Activated CD4-positive, alpha-beta T cell treated with anti-CD3 and anti-CD28 coated beads, Interleukin-2, amount 10 ng/mL, durations not matched to agents 24 days and 14 days (primary cell): ENCODE measurements around the gene COA8. TPM values are rescaled to one million over a fixed set of nuclear protein-coding genes. Genes with fewer than 3 reads are reported as not detected.

Source experiments
- DNase-seq: peaks from one replicate; pipeline ENCODE4 v3.0.0; 2022
- H3K27ac Mint-ChIP-seq: one replicate; pipeline ENCODE4 v1.8.0; 2022; ENCODE audit warnings: mild to moderate bottlenecking, mixed read lengths
- H3K27me3 Mint-ChIP-seq: one replicate; pipeline ENCODE4 v1.8.0; 2022; ENCODE audit warnings: mixed read lengths
- H3K36me3 Mint-ChIP-seq: one replicate; pipeline ENCODE4 v1.8.0; 2022; ENCODE audit warnings: low read depth, mild to moderate bottlenecking, mixed read lengths
- H3K4me1 Mint-ChIP-seq: one replicate; pipeline ENCODE4 v1.8.0; 2021; ENCODE audit warnings: mixed read lengths
- H3K4me3 Mint-ChIP-seq: one replicate; pipeline ENCODE4 v1.8.0; 2022; ENCODE audit warnings: mild to moderate bottlenecking, moderate library complexity, mixed read lengths
- H3K9me3 Mint-ChIP-seq: one replicate; pipeline ENCODE4 v1.8.0; 2021; ENCODE audit warnings: mixed read lengths
- intact Hi-C: fragments of 100-400 bp; cut with micrococcal nuclease; formaldehyde crosslinking; loops from one replicate; pipeline ENCODE4 v1.15.1; 2023
- total RNA-seq: library from RNA; stranded (reverse); gene quantifications from 2 replicates; pipeline ENCODE4 v1.2.3, GENCODE V29; 2022

COA8 gene
- total RNA-seq, 1 donor from 2014 or later = 41.2 TPM

- intact Hi-C loops = no loop called here
- Mint-ChIP-seq H3K4me1 (no peaks in the 10 kb centered on the region), H3K27me3 (no peaks in the 10 kb centered on the region), H3K9me3 (no peaks in the 10 kb centered on the region), H3K4me3 (no peak overlapping the region), H3K36me3 (no peaks in the 10 kb centered on the region), H3K27ac (no peak overlapping the region)
- no peak for DNase-seq
Observed at GRCh38 chr14:103537175-103537990, 25.4 kb upstream of the COA8 start.

- Mint-ChIP-seq H3K9me3 (no peaks in the 10 kb centered on the region), H3K27ac (no peak overlapping the region), H3K36me3 (no peaks in the 10 kb centered on the region), H3K27me3 (no peaks in the 10 kb centered on the region), H3K4me3 (no peak overlapping the region), H3K4me1 (no peaks in the 10 kb centered on the region)
- DNase-seq = no peak
- intact Hi-C loops = no loop called here
Observed at GRCh38 chr14:103538291-103539055, 24.3 kb upstream of the COA8 start.

- Mint-ChIP-seq H3K27ac (no peak overlapping the region), H3K9me3 (no peaks in the 10 kb centered on the region), H3K27me3 (no peaks in the 10 kb centered on the region), H3K4me1 (no peaks in the 10 kb centered on the region), H3K36me3 (no peaks in the 10 kb centered on the region), H3K4me3 (no peak overlapping the region)
- intact Hi-C loops = no loop called here
- no peak for DNase-seq
Observed at GRCh38 chr14:103539056-103539825, 23.5 kb upstream of the COA8 start.

- H3K27me3 Mint-ChIP-seq = no peaks in the 10 kb centered on the region
- H3K4me1 Mint-ChIP-seq = no peaks in the 10 kb centered on the region
- H3K4me3 Mint-ChIP-seq = no peak overlapping the region
- H3K36me3 Mint-ChIP-seq = no peaks in the 10 kb centered on the region
- intact Hi-C loops = no loop called here
- no peaks in the 10 kb centered on the region for H3K9me3 Mint-ChIP-seq
- DNase-seq = no peak
- no peak overlapping the region for H3K27ac Mint-ChIP-seq
Observed at GRCh38 chr14:103540821-103541708, 21.7 kb upstream of the COA8 start.

GRCh38 chr14:103541709-103542604 lies 20.8 kb upstream of the COA8 start:
- Mint-ChIP-seq H3K4me3 (no peak overlapping the region), H3K9me3 (no peaks in the 10 kb centered on the region), H3K4me1 (no peaks in the 10 kb centered on the region), H3K27ac (no peak overlapping the region), H3K27me3 (no peaks in the 10 kb centered on the region), H3K36me3 (no peaks in the 10 kb centered on the region)
- no peak for DNase-seq
- intact Hi-C loops = no loop called here

- no peak for DNase-seq
- Mint-ChIP-seq H3K4me1 (no peaks in the 10 kb centered on the region), H3K36me3 (no peaks in the 10 kb centered on the region), H3K4me3 (no peak overlapping the region), H3K27ac (no peak overlapping the region), H3K27me3 (no peaks in the 10 kb centered on the region), H3K9me3 (no peaks in the 10 kb centered on the region)
- intact Hi-C loops = no loop called here
Observed at GRCh38 chr14:103542605-103543088, 20.1 kb upstream of the COA8 start.

GRCh38 chr14:103543140-103543539 lies 19.6 kb upstream of the COA8 start:
- Mint-ChIP-seq H3K4me1 (no peaks in the 10 kb centered on the region), H3K36me3 (no peaks in the 10 kb centered on the region), H3K4me3 (no peak overlapping the region), H3K27ac (no peak overlapping the region), H3K9me3 (no peaks in the 10 kb centered on the region), H3K27me3 (no peaks in the 10 kb centered on the region)
- intact Hi-C loops = no loop called here
- no peak for DNase-seq

- Mint-ChIP-seq H3K4me1 (no peaks in the 10 kb centered on the region), H3K27ac (no peak overlapping the region), H3K4me3 (no peak overlapping the region), H3K9me3 (no peaks in the 10 kb centered on the region), H3K36me3 (no peaks in the 10 kb centered on the region), H3K27me3 (no peaks in the 10 kb centered on the region)
- intact Hi-C loops = no loop called here
- DNase-seq = no peak
Observed at GRCh38 chr14:103543721-103544387, 18.9 kb upstream of the COA8 start.

GRCh38 chr14:103544388-103545218 lies 18.2 kb upstream of the COA8 start:
- no peak overlapping the region for H3K4me3 Mint-ChIP-seq
- H3K27ac Mint-ChIP-seq = no peak overlapping the region
- DNase-seq = no peak
- intact Hi-C loops = no loop called here
- no peaks in the 10 kb centered on the region for H3K27me3 Mint-ChIP-seq
- H3K36me3 Mint-ChIP-seq = no peaks in the 10 kb centered on the region
- no peaks in the 10 kb centered on the region for H3K4me1 Mint-ChIP-seq
- no peaks in the 10 kb centered on the region for H3K9me3 Mint-ChIP-seq

GRCh38 chr14:103545219-103545914 lies 17.4 kb upstream of the COA8 start:
- no peak overlapping the region for H3K4me3 Mint-ChIP-seq
- intact Hi-C loops = no loop called here
- H3K4me1 Mint-ChIP-seq = no peaks in the 10 kb centered on the region
- no peak for DNase-seq
- H3K27ac Mint-ChIP-seq = no peak overlapping the region
- H3K27me3 Mint-ChIP-seq = no peaks in the 10 kb centered on the region
- no peaks in the 10 kb centered on the region for H3K36me3 Mint-ChIP-seq
- no peaks in the 10 kb centered on the region for H3K9me3 Mint-ChIP-seq
